NCI-H748 (cell line): ENCODE results near the gene ETFA.

Source experiments
- DNase-seq: peaks from one replicate; lab custom pipeline; 2025; ENCODE audit not compliant: unreplicated experiment; lab: John Stamatoyannopoulos, UW

The ETFA gene

DNA sequence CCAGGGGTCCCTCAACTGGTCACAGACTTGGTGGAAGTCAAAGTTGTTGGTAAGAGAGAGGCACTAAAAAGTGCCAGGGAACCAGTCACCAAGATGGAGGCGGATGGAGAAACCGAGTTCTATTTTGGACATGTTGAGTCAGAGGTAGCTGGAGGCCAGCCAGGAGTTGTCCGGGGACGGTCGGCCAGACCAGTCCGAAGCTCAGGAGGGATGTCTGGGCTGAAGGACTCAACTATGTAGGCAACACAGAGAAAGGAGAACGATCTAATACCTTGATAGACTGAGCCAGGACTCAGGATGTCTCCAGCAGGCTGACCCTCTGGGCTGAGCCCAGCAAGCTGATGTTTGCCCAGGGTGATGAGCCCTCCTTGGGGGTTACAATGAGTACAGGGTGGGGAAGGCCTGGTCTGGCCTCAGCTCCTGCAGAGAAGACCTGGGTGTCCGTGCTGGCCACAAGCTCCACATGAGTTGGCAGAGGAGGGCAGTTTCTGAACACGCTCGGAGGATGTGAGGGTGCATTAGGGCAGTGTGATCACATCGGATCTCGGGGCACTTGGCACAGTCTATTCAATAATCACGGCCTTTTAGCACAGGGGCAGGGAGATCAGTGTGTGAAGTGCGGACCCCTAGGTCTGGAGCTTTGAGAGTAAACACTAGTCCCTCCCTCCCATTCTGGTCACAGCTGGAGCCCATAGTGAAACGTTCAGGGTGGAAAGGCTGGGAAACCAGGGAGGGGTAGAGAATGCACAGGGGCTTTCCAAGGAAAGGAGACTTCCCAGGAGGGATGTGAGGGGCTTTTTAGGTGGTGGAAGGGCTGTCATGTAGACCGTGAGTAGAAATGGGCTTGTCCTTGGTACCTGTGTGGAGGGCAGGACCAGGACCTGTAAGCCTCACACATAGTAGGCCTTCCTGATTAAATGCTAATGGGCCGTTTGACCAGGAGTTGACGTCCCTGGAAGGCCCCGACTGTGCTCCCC is 111.9 kb downstream of the ETFA start:
- no peak for DNase-seq

DNA sequence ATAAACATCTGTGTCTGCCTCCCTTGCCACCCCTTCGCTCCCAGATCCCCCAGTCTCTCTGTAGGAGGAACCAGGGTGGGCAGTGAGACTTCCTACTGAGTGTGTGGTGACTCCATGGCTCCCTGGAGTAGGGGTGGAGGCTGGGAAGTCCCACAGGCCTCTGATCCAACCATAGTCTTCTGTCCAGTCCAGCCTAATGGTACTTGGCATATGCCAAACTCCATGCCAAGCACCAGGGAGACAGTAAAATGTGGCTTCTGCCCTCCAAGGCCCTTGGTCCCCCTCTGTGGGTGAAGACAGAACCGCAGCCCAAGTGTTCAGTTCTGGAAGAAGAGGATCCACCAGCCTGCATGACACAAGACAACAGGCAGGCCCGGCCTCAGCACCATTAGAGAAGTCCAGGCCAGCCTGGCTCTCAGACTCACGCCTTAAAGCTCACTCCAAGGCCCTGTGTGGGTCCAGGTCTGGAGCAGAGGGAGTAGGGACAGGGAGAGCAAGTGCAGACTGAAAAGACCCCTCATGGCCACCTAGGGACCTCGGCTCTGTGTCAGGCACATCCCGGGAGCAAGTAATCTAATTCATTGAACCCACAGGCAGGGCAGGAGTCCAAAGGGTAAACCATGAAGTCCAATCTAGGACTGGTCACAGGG is 112.7 kb downstream of the ETFA start:
- DNase-seq: no peak

GRCh38 chr15:76197703-76198455 is 113.4 kb downstream of the ETFA start:
- DNase-seq: no peak

- DNase-seq: no peak
Measured at GRCh38 chr15:76196269-76197231, 114.7 kb downstream of the ETFA start.

GRCh38 chr15:76195506-76196268 is 115.6 kb downstream of the ETFA start:
- DNase-seq: no peak

DNA sequence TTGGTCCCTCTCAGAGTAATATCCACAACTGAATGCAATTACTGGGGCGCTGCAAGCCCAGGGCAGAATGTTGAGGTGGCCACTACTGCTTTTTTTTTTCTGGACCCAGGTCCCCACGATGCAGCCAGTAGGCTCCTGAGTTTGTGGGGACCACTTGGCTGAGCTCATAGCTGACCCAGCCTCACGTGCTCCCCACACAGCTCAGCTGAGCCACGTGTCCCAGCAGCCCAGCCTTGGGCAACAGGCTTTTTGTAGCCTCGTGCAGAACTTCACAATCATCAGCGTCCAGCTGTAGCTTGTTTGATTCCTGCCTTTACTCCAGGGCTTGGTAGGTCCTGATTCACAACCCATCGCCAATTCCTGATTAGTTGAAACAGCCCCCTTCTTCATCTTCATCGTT is 117.3 kb downstream of the ETFA start:
- DNase-seq: no peak

DNA sequence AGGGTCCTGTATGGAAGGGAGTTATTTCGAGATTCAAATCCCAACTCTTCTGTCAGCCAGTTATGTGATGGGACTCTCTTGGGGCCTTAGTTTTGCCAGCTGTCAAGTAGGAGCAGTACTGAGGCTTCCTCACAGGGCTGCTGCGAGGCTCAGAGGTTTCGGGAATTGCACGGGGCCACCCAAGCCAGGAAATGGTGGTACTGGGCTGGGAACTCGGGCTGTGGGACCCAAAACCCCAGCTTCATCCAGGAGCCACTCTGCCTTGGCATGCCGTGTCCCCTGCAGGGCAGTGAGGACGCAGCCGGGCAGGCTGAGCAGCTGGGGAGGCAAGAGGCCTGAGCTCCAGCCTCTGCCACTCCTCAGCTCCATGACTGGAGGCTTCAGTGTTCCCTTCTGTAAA is 118.6 kb downstream of the ETFA start:
- DNase-seq: no peak

DNA sequence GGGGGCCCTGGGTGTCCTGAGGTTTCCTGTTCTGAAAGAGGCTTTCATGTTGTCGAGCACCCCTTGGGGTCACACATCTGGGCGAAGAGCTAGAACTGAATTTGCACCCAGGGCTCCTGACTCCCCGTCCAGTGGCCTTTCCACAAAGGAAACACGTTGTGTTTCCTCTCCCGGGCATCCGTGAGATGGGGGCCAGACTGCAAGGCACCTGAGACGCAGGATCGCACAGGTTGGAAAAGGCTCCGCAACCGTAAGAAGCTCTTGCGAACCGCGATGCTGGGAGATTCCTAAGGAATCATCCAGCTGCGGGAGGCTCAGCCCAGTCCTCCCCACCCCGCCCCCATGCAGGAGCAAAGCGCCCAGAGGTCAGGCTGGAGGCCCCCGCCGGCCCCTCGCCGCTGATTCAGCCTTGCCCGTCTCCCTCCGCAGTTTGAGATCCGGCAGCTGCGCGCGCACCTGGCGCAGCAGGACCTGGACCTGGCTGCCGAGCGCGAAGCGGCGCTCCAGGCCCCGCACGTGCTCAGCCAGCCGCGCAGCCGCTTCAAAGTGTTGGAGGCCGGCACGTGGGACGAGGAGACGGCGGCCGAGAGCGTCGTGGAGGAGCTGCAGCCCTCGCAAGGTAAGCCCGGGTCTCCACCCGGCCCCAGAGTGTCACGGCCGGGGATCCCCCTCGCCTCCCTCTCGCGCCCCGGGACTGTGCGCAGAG is 119.6 kb downstream of the ETFA start:
- DNase-seq: no peak

- DNase-seq: peak; percentile 64
Measured at GRCh38 chr15:76190751-76191538, 120.3 kb downstream of the ETFA start.

- DNase-seq: no peak
Measured at GRCh38 chr15:76190070-76190564, 121.2 kb downstream of the ETFA start.

DNA sequence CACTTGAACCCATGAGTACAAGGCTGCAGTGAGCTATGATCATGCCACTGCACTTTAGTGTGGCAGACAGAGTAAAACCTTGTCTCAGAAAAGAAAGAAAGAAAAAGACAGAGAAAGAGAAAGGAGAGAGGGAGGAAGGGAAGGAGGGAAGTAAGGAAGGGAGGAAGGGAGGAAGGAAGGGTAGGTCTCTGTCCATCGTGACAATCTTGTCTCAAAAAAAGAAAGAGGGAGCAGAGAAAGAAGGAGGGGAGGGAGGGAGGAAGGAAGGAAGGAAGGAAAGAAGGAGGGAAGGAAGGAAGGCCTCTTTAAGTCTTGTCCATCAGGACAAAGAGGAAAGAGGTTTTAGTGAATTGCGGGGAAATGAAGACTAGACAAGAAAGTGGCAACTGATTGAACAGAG is 122.2 kb downstream of the ETFA start:
- no peak for DNase-seq

DNA sequence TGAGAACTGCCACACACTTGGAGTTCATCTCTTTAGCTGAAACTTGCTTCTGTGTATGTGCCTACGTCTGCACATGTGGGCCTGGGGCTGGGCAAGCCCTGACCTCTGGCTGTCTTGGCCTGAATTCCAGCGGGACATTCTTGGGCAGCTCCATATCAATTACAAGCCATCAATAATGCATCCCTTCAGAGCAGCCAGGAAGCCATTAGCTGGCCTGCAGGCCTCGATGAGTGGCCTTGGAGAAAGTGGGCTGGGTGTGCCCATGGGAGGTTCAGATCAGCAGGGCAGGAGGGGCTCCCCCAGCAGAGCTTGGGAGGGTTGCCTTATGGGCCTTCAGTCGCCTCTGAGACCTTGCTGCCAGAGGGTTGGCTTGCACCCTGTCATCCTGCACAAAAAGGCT is 124.1 kb downstream of the ETFA start:
- no peak for DNase-seq

DNA sequence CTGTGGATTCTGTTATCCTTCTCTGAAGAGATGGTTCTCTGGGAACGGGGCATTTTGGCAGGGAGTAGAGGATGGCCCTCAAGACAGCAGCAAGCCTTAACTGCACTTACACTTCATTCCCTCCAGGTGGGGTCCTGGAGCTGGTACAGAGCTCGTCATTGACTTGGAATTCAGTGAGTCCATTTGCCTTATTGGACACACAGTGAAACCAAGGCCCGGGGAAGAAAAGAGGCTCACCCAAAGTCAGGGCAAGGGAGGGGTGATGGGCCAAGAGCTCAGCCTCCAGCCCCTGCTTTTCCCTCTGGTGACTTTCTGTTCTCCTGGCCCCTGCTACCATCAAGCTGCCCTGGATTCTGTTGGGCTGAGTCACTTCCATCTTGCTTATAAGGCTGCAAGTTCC is 125.6 kb downstream of the ETFA start:
- DNase-seq: peak; percentile 48

DNA sequence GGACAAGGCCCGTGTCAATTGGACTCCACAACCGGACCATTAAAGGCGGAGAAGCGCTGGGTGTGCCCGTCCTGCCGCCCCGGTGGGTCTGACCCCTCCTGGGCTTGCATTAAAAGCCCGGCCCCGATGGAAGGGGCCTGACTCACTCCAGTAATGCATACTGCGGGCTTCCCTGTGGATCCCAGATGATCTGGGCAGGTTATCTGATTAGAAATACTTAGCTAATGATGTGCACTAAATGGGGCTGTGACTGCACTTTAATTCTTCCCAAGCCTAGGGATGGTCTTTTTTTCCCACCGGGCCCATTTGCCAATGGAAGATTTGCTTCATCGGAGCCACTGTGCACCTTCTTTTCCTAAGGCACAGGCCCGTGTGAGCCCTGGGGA is 126.6 kb downstream of the ETFA start:
- no peak for DNase-seq

- DNase-seq: no peak
Measured at GRCh38 chr15:76183930-76184649, 127.2 kb downstream of the ETFA start.

DNA sequence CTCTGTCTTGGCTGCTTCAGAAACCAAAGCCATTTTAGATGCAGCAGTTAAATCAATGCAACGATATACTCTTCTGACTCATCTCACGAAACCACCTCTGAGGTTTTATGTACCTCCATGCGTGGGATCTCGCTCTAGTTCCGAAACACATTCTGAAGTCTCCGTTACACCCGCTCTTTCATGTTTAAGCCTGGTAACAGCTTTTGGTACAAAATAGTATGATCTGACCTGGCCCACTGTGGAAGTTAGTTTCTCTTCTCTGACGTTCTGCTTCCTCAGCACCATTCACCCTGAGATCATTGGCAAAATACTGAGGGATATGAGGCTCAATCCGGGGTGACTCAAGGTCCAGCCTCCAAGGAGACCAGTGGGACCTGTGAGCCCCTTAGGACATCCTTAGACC is 129.6 kb downstream of the ETFA start:
- no peak for DNase-seq

GRCh38 chr15:76180321-76180720 is 130.9 kb downstream of the ETFA start:
- DNase-seq: no peak

DNA sequence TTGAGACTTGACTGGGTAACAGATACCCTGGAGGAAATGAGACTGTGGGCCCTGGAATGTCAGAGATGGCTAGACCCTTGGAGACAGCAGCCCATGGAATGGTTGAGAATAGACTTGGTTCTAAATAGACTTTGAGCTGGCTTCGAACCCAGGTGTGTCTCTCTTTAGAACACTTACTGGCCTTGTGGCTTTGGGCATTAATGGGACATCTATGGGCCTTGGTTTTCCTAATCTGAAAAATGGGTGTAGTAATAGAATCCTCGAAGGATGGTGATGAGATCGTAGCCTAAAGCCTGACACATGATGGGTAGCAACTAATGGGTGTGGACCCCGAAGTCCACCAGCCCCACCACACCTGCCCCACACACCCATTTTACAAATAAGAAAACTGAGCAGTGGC is 132.2 kb downstream of the ETFA start:
- no peak for DNase-seq
